GM23338 (cell line): Measurements from ENCODE around the gene ZBTB48. TPM values are rescaled to one million over a fixed set of nuclear protein-coding genes. Genes with fewer than 3 reads are reported as not detected.

Source experiments
- ATAC-seq: fragments of 200-7000 bp; cut with Tn5 transposase; 3 replicates; pipeline ENCODE4 v1.9.1; 2020
- DNase-seq: peaks from one replicate; pipeline ENCODE4 v3.0.0-alpha.2; 2015; ENCODE audit warnings: low spot score
- H2AFZ ChIP-seq: fragments of 200-600 bp; sonication (generic); 2 replicates; pipeline ENCODE4 v1.8.0; 2016; ENCODE audit warnings: antibody characterized with exemption, mild to moderate bottlenecking, moderate library complexity
- H3F3A ChIP-seq: fragments of 200-600 bp; sonication (generic); replicated peaks from 2 replicates; pipeline ENCODE4 v1.8.0; 2017; ENCODE audit warnings: antibody characterized with exemption, mixed run types, low read depth
- H3K27ac ChIP-seq: fragments of 200-600 bp; sonication (generic); 2 replicates; pipeline ENCODE4 v1.6.1; 2016; ENCODE audit warnings: low read depth
- H3K27me3 ChIP-seq: fragments of 200-600 bp; sonication (generic); 2 replicates; pipeline ENCODE4 v1.8.0; 2016; ENCODE audit warnings: mild to moderate bottlenecking, mixed run types, moderate library complexity; ENCODE audit not compliant: insufficient read depth
- H3K36me3 ChIP-seq: fragments of 200-600 bp; sonication (generic); 2 replicates; pipeline ENCODE4 v1.8.0; 2016; ENCODE audit warnings: mild to moderate bottlenecking; ENCODE audit not compliant: insufficient read depth
- H3K4me1 ChIP-seq: fragments of 200-600 bp; sonication (generic); 2 replicates; pipeline ENCODE4 v1.8.0; 2016; ENCODE audit warnings: mild to moderate bottlenecking, moderate library complexity; ENCODE audit not compliant: insufficient read depth
- H3K4me2 ChIP-seq: fragments of 200-600 bp; sonication (generic); 2 replicates; pipeline ENCODE4 v1.7.1; 2017; ENCODE audit warnings: mixed run types
- H3K4me3 ChIP-seq: fragments of 200-600 bp; sonication (generic); 2 replicates; pipeline ENCODE4 v1.6.1; 2016; ENCODE audit warnings: mixed run types
- H3K79me2 ChIP-seq: fragments of 200-600 bp; sonication (generic); replicated peaks from 2 replicates; pipeline ENCODE4 v1.8.0; 2017; ENCODE audit warnings: mild to moderate bottlenecking; ENCODE audit not compliant: insufficient read depth
- H3K9me2 ChIP-seq: fragments of 200-600 bp; sonication (generic); 2 replicates; pipeline ENCODE4 v1.8.0; 2017; ENCODE audit not compliant: insufficient read depth
- H4K20me1 ChIP-seq: fragments of 200-600 bp; sonication (generic); replicated peaks from 2 replicates; pipeline ENCODE4 v1.8.0; 2017; ENCODE audit warnings: mild to moderate bottlenecking; ENCODE audit not compliant: insufficient read depth
- H3K27ac Mint-ChIP-seq: 2 replicates; pipeline ENCODE4 v1.8.0; 2020; ENCODE audit warnings: inconsistent platforms, mild to moderate bottlenecking, moderate library complexity, mixed read lengths
- H3K27me3 Mint-ChIP-seq: 3 replicates; pipeline ENCODE4 v1.8.0; 2022; ENCODE audit warnings: low read depth, mild to moderate bottlenecking, moderate library complexity, mixed read lengths, inconsistent platforms; ENCODE audit not compliant: insufficient read depth, poor library complexity
- H3K36me3 Mint-ChIP-seq: 3 replicates; pipeline ENCODE4 v1.8.0; 2021; ENCODE audit warnings: low read depth, mild to moderate bottlenecking, inconsistent platforms, moderate library complexity, mixed read lengths
- H3K4me1 Mint-ChIP-seq: 3 replicates; pipeline ENCODE4 v1.8.0; 2020; ENCODE audit warnings: mild to moderate bottlenecking, inconsistent platforms, mixed read lengths
- H3K4me3 Mint-ChIP-seq: 3 replicates; pipeline ENCODE4 v1.8.0; 2021; ENCODE audit warnings: moderate library complexity, mild to moderate bottlenecking, inconsistent platforms, mixed read lengths
- H3K9me3 Mint-ChIP-seq: 3 replicates; pipeline ENCODE4 v1.8.0; 2020; ENCODE audit warnings: moderate library complexity, mild to moderate bottlenecking, inconsistent platforms, mixed read lengths
- CREB1 ChIP-seq: fragments of 250-450 bp; sonication (Bioruptor Pico); IDR thresholded peaks from 2 replicates; pipeline ENCODE4 v1.5.0; 2020; ENCODE audit warnings: low read depth, mild to moderate bottlenecking, moderate library complexity
- EZH2 ChIP-seq: fragments of 200-600 bp; sonication (generic); IDR thresholded peaks from one replicate; pipeline ENCODE4 v1.8.0; 2017; ENCODE audit warnings: antibody characterized with exemption, mild to moderate bottlenecking, low read depth; ENCODE audit not compliant: unreplicated experiment
- EZH2phosphoT487 ChIP-seq: fragments of 200-600 bp; sonication (generic); IDR thresholded peaks from one replicate; pipeline ENCODE4 v1.8.1; 2018; ENCODE audit warnings: antibody characterized with exemption; ENCODE audit not compliant: unreplicated experiment
- JUNB ChIP-seq: IDR thresholded peaks from one replicate; pipeline ENCODE4 v1.6.1; 2016; ENCODE audit warnings: antibody characterized with exemption; ENCODE audit not compliant: unreplicated experiment
- NANOG ChIP-seq: IDR thresholded peaks from 2 replicates; pipeline ENCODE4 v1.6.1; 2016; ENCODE audit warnings: antibody characterized with exemption, borderline replicate concordance
- POLR2AphosphoS5 ChIP-seq: IDR thresholded peaks from 2 replicates; pipeline ENCODE4 v1.6.1; 2016; ENCODE audit warnings: antibody characterized with exemption, low read depth
- STAT1 ChIP-seq: IDR thresholded peaks from one replicate; pipeline ENCODE4 v1.6.1; 2016; ENCODE audit warnings: antibody characterized with exemption; ENCODE audit not compliant: unreplicated experiment
- ZNF114 ChIP-seq: fragments of 250-450 bp; sonication (Bioruptor Pico); IDR thresholded peaks from 2 replicates; pipeline ENCODE4 v1.5.0; 2020; ENCODE audit warnings: mild to moderate bottlenecking, moderate library complexity
- ZNF331 ChIP-seq: fragments of 250-450 bp; sonication (Bioruptor Pico); IDR thresholded peaks from 2 replicates; pipeline ENCODE4 v1.5.0; 2020; ENCODE audit warnings: low read depth, mild to moderate bottlenecking, moderate library complexity
- polyA plus RNA-seq: library from polyadenylated mRNA; unstranded; fragments of >200 nt; fragmentation: Nextera tagmentation; extraction: Ambion mirVana; gene quantifications from 2 replicates; pipeline ENCODE4 v1.2.1, GENCODE V29; 2016
- total RNA-seq: library from RNA; depleted of rRNA; stranded (reverse); fragments of >200 nt; shearing (Covaris generic); gene quantifications from 2 replicates; pipeline ENCODE4 v1.2.3, GENCODE V29; 2014
- TF ChIP-seq, protein P1 (sequence below), 2 experiments: fragments of 200-600 bp in 1 of 2; sonication (generic) in 1 of 2; conservative IDR thresholded peaks; 2 replicates each; pipeline versions ENCODE4 v1.5.1 to v1.6.1; 2016 to 2017; ENCODE audit warnings: antibody characterized with exemption in 2 of 2, low read depth in 2 of 2, mild to moderate bottlenecking in 2 of 2, moderate library complexity in 1 of 2
- TF ChIP-seq, protein P2 (sequence below): IDR thresholded peaks from one replicate; pipeline ENCODE4 v1.6.1; 2018; ENCODE audit warnings: antibody characterized with exemption; ENCODE audit not compliant: unreplicated experiment
- TF ChIP-seq, protein P3 (sequence below): IDR thresholded peaks from 2 replicates; pipeline ENCODE4 v1.6.1; 2016; ENCODE audit warnings: antibody characterized with exemption

ZBTB48 gene
- total and polyA plus RNA-seq, 2 experiments from 2014 or later = 17.3 to 25.5 TPM

DNA sequence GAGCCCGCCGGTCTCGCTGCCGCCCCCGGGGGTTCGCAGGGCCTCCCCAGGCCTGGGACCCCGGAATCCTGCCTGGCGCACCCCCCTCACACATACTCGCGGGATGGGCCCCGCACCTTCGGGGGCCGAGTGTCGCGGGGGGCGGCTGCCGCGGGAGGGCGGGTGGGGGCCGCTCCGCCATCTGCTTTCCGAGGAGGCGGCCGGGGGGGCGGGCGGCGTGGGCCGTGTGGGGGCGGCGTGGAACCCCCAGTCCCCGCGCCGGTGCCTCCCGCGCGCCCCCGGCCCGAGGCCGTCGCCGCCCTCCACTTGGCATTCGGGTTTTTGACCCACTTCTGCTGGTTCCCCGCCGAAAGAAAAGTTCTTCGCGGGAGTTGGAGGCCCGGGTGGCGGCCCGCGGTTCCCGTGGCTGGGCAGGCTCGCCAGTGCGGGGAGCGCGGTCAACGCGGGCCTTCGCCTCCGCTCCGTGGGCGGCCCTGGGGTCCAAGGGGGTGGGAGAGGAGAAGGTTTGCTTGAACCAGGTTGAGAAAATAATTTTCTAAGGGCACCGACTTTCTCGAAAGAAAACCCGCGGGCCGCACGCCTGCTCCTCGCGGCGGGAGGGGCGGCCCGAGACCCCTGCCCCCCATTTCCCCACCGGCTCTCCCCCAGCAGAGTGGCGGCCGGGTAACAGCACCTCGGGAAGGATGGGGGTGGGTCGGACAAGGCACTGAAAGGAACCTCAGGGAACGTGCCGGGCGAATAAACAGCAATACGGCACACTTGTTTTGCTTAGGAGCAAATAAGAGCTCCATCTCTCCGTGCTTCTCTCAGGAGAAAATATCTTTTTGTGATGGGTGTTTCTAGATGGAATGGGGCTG is 35.4 kb downstream of the ZBTB48 start (continued):
- TF ChIP-seq, protein P1, sequence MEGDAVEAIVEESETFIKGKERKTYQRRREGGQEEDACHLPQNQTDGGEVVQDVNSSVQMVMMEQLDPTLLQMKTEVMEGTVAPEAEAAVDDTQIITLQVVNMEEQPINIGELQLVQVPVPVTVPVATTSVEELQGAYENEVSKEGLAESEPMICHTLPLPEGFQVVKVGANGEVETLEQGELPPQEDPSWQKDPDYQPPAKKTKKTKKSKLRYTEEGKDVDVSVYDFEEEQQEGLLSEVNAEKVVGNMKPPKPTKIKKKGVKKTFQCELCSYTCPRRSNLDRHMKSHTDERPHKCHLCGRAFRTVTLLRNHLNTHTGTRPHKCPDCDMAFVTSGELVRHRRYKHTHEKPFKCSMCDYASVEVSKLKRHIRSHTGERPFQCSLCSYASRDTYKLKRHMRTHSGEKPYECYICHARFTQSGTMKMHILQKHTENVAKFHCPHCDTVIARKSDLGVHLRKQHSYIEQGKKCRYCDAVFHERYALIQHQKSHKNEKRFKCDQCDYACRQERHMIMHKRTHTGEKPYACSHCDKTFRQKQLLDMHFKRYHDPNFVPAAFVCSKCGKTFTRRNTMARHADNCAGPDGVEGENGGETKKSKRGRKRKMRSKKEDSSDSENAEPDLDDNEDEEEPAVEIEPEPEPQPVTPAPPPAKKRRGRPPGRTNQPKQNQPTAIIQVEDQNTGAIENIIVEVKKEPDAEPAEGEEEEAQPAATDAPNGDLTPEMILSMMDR (conservative IDR thresholded peaks at IDR 0.05; ENCODE audit: low read depth in 2 of 2) = no peak
- TF ChIP-seq POLR2AphosphoS5 = no peak
- TF ChIP-seq, protein P2, sequence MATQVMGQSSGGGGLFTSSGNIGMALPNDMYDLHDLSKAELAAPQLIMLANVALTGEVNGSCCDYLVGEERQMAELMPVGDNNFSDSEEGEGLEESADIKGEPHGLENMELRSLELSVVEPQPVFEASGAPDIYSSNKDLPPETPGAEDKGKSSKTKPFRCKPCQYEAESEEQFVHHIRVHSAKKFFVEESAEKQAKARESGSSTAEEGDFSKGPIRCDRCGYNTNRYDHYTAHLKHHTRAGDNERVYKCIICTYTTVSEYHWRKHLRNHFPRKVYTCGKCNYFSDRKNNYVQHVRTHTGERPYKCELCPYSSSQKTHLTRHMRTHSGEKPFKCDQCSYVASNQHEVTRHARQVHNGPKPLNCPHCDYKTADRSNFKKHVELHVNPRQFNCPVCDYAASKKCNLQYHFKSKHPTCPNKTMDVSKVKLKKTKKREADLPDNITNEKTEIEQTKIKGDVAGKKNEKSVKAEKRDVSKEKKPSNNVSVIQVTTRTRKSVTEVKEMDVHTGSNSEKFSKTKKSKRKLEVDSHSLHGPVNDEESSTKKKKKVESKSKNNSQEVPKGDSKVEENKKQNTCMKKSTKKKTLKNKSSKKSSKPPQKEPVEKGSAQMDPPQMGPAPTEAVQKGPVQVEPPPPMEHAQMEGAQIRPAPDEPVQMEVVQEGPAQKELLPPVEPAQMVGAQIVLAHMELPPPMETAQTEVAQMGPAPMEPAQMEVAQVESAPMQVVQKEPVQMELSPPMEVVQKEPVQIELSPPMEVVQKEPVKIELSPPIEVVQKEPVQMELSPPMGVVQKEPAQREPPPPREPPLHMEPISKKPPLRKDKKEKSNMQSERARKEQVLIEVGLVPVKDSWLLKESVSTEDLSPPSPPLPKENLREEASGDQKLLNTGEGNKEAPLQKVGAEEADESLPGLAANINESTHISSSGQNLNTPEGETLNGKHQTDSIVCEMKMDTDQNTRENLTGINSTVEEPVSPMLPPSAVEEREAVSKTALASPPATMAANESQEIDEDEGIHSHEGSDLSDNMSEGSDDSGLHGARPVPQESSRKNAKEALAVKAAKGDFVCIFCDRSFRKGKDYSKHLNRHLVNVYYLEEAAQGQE = no peak
- TF ChIP-seq CREB1 = no peak
- TF ChIP-seq NANOG = no peak
- TF ChIP-seq, protein P3, sequence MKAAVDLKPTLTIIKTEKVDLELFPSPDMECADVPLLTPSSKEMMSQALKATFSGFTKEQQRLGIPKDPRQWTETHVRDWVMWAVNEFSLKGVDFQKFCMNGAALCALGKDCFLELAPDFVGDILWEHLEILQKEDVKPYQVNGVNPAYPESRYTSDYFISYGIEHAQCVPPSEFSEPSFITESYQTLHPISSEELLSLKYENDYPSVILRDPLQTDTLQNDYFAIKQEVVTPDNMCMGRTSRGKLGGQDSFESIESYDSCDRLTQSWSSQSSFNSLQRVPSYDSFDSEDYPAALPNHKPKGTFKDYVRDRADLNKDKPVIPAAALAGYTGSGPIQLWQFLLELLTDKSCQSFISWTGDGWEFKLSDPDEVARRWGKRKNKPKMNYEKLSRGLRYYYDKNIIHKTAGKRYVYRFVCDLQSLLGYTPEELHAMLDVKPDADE = no peak
- no peak for TF ChIP-seq EZH2phosphoT487
- TF ChIP-seq ZNF331 = no peak
- no peak for TF ChIP-seq STAT1

DNA sequence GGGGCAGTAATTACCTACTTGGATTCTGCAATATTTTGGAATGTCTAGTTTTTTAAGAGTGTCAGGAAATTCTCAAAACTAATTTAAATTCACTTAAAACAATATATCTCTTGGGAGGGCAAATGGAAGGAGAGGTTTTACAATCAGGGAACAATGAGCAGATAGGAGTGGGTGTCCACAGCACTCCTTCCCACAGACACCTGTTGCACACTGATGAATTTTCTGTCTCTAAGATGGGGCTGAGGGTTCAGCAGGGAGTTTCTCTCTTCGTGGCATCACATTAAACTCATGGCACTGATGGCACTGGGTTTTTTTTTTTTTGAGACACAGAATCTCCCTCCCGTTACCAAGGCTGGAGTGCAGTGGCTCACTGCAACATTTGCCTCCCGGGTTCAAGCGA is 39.3 kb downstream of the ZBTB48 start:
- Mint-ChIP-seq H3K4me3 (no peak overlapping the region), H3K36me3 (peaks cover 71% of the 10 kb centered on the region), H3K27me3 (peaks cover 25% of the 10 kb centered on the region), H3K27ac (no peak overlapping the region), H3K4me1 (peaks cover 21% of the 10 kb centered on the region), H3K9me3 (peaks cover 3% of the 10 kb centered on the region; the same call in 1 of the 3 replicates)
- H4K20me1 ChIP-seq = peaks cover 76% of the 10 kb centered on the region
- H3F3A ChIP-seq = peaks cover 28% of the 10 kb centered on the region
- H3K27ac ChIP-seq = no peak overlapping the region
- no peak overlapping the region for H2AFZ ChIP-seq
- H3K4me2 ChIP-seq = no peak overlapping the region
- peaks cover 21% of the 10 kb centered on the region for H3K36me3 ChIP-seq
- peaks cover 16% of the 10 kb centered on the region for H3K4me1 ChIP-seq
- H3K4me3 ChIP-seq = no peak overlapping the region
- H3K9me2 ChIP-seq = no peaks in the 10 kb centered on the region
- no peak for ATAC-seq
- no peak for DNase-seq
- H3K79me2 ChIP-seq = peaks cover 87% of the 10 kb centered on the region
- no peaks in the 10 kb centered on the region for H3K27me3 ChIP-seq
- TF ChIP-seq ZNF331 (no peak), ZNF114 (CRISPR knock-in tag) (no peak), EZH2phosphoT487 (no peak), POLR2AphosphoS5 (no peak), JUNB (no peak), EZH2 (no peak)
- TF ChIP-seq, protein P2 = no peak
- TF ChIP-seq, protein P1 (conservative IDR thresholded peaks at IDR 0.05; ENCODE audit: low read depth in 2 of 2) = no peak
- TF ChIP-seq, protein P3 = no peak
